Neural crest cell (in vitro differentiated cells): ENCODE measurements around the gene SHISAL1. TPM values are rescaled to one million over a fixed set of nuclear protein-coding genes. Genes with fewer than 3 reads are reported as not detected.

Experiments used
- DNase-seq: peaks from one replicate; pipeline ENCODE4 v3.0.0; 2021; ENCODE audit warnings: low read depth, mixed read lengths, low spot score
- H3K27ac Mint-ChIP-seq: one replicate; pipeline ENCODE4 v1.8.0; 2021; ENCODE audit warnings: mild to moderate bottlenecking, mixed read lengths; ENCODE audit not compliant: unreplicated experiment
- H3K27me3 Mint-ChIP-seq: 2 replicates; pipeline ENCODE4 v1.8.0; 2021; ENCODE audit warnings: low read depth, mild to moderate bottlenecking, mixed read lengths
- H3K36me3 Mint-ChIP-seq: 2 replicates; pipeline ENCODE4 v1.8.0; 2021; ENCODE audit warnings: low read depth, mild to moderate bottlenecking, mixed read lengths
- H3K4me1 Mint-ChIP-seq: 2 replicates; pipeline ENCODE4 v1.8.0; 2021; ENCODE audit warnings: mixed read lengths
- H3K4me3 Mint-ChIP-seq: one replicate; pipeline ENCODE4 v1.8.0; 2021; ENCODE audit warnings: mild to moderate bottlenecking, mixed read lengths
- H3K9me3 Mint-ChIP-seq: 2 replicates; pipeline ENCODE4 v1.8.0; 2021; ENCODE audit warnings: mixed read lengths
- CTCF ChIP-seq: fragments of 200-600 bp; sonication (generic); conservative IDR thresholded peaks from 2 replicates; pipeline ENCODE4 v1.5.0; 2021; ENCODE audit warnings: antibody characterized with exemption, mild to moderate bottlenecking
- total RNA-seq: library from RNA; stranded (reverse); gene quantifications from 2 replicates; pipeline ENCODE4 v1.2.1, GENCODE V29; 2021

Gene SHISAL1
- total RNA-seq, 1 donor from 2014 or later = 4.2 TPM

- Mint-ChIP-seq H3K4me1 (no peaks in the 10 kb centered on the region), H3K36me3 (peaks cover 11% of the 10 kb centered on the region), H3K27me3 (no peaks in the 10 kb centered on the region), H3K9me3 (peaks cover 11% of the 10 kb centered on the region), H3K4me3 (no peak overlapping the region), H3K27ac (no peak overlapping the region)
- TF ChIP-seq CTCF = no peak
- DNase-seq = no peak
Observed at GRCh38 chr22:44248926-44249325, 63.8 kb downstream of the SHISAL1 start.

DNA sequence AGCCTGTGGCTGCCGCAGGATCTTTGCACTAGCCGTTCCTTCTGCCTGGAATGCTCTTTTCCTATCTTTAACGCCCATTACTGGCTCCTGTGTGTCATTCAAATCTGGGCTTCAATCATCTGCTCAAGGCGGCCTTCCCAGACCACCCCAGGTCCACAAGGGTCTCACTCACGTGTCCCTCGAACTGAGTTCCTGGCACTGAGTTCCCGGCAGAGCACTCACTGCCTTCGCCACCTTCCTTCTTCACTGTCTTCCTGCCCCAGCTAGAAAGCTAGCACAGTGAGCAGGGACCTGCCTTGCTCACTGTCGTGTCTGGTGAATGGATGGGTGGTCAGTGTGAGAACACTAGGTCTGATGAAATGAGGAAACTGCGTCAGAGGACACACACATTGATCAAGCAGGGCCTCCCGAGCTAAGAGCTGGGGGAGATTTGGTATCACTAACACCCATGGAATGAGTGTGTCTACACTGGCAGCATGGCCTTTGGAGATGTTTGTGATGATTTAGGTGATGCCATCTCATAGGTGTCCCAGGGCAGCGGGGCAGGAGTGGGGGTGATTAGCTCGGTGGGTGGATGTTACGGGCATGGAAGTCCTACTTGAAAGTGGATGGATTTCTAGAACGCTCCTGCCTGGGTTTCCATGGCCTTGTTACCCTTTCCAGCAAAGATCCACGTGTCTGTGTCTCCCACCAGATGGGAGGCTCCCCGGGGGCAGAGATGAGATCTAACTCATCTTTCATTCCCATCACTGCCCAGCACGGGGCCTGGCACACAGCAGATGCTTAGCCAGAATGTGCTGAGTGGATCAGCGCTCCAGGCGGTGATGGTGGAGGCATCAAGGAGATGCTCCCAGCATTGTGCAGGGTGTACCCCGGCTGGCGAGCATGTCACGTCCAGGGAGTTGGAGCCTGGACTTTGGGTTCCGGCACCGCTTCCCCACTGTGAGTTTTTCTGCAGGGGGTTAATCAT, 64.5 kb downstream of the SHISAL1 start:
- H3K4me1 Mint-ChIP-seq = no peaks in the 10 kb centered on the region
- H3K27me3 Mint-ChIP-seq = no peaks in the 10 kb centered on the region

DNA sequence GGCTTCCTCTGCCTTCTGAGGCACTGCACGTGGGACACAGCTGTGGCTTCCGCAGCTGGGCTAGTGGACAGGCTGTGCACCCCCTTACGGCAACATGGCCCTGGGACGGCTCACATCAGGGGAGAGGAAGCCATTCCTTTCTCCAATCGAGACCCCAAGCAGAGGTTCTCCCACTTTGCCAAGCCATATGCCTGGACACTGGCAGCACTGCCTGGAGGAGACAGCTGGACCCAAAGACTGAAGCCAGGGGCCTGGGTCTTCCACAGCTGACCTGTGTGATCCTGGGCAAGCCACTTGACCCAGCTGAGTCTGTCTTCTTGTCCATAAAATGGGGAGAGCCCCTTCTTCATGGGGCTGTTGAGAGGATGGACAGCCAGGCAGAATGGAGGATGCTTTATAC, 65.4 kb downstream of the SHISAL1 start:
- Mint-ChIP-seq H3K4me3 (no peak overlapping the region), H3K27me3 (no peaks in the 10 kb centered on the region), H3K36me3 (peaks cover 11% of the 10 kb centered on the region), H3K9me3 (peaks cover 11% of the 10 kb centered on the region), H3K27ac (no peak overlapping the region), H3K4me1 (no peaks in the 10 kb centered on the region)
- DNase-seq = no peak
- no peak for TF ChIP-seq CTCF

More for the DNA sequence above, 64.5 kb downstream of the SHISAL1 start:
- H3K36me3 Mint-ChIP-seq = peaks cover 11% of the 10 kb centered on the region
- H3K27ac Mint-ChIP-seq = no peak overlapping the region
- H3K9me3 Mint-ChIP-seq = peaks cover 11% of the 10 kb centered on the region
- TF ChIP-seq CTCF = no peak
- DNase-seq = no peak
- no peak overlapping the region for H3K4me3 Mint-ChIP-seq

GRCh38 chr22:44246615-44247326, 66.0 kb downstream of the SHISAL1 start:
- TF ChIP-seq CTCF = no peak
- Mint-ChIP-seq H3K9me3 (peaks cover 11% of the 10 kb centered on the region), H3K27me3 (no peaks in the 10 kb centered on the region), H3K27ac (no peak overlapping the region), H3K4me3 (no peak overlapping the region), H3K36me3 (peaks cover 11% of the 10 kb centered on the region), H3K4me1 (no peaks in the 10 kb centered on the region)
- no peak for DNase-seq

- Mint-ChIP-seq H3K4me1 (no peaks in the 10 kb centered on the region), H3K36me3 (peaks cover 11% of the 10 kb centered on the region), H3K27ac (no peak overlapping the region), H3K4me3 (no peak overlapping the region), H3K27me3 (no peaks in the 10 kb centered on the region), H3K9me3 (peaks cover 11% of the 10 kb centered on the region)
- no peak for DNase-seq
- TF ChIP-seq CTCF = no peak
Observed at GRCh38 chr22:44245867-44246266, 66.9 kb downstream of the SHISAL1 start.
